Measurements from ENCODE around the gene HMG20A.
"Not testable (repeated sequence)": the region's sequence is repeated elsewhere in the genome, so short reads cannot be mapped to it uniquely, and the experiment has no call there.

Gene HMG20A

DNA sequence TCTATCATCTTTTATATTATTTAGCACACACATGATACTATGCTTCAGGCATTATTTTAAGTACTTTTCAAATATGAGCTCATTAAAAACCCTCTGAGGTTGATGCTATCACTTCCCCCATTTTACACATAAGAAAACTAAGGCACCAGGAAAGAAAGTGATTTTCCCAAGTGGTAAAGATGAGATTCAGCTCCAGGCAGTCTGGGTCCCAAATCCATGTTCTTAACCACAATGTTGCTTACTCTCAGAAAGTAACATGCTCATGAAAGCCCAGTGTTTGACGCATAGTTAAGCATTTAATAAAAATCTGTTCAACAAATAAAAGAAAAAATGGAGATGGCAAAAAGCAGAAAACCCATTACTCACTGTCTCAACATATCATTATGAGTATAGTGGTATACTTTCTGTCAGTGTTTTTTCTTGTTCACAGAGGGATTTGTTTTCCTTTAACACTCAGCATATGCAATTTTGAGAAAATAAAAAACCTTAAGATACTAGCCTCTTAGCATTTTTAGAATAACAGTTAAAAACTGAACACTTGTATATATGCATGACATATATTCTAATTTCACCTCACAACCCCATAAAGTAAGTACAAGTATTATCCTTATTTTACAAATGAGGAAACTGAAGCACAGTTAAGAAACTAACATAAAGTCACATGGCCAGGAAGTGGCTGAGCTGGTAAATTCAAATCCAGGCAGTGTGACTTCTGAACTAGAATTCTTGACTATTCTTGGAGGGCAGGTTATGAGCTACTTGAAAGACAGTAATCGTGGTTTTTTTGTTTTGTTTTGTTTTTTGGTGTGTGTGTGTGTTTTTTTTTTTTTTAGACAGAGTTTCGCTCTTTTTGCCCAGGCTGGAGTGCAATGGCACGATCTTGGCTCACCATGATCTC is 11.2 kb upstream of the HMG20A start:
- Histone ChIP-seq H2AK5ac (ENCODE audit: low read length) (no peak overlapping the region), H3K4me3 (ENCODE audit: low read length) (no peak overlapping the region), H3K27me3 (ENCODE audit: insufficient read depth, low read length, poor library complexity) (no peaks in the 10 kb centered on the region), H3K4me2 (ENCODE audit: low read length) (no peak overlapping the region), H3K27ac (ENCODE audit: low read depth, low read length) (no peak overlapping the region), H4K5ac (ENCODE audit: low read length) (no peak overlapping the region), H3K23ac (ENCODE audit: low read length) (no peak overlapping the region), H3K18ac (ENCODE audit: low read length) (no peak overlapping the region), H3K9ac (ENCODE audit: low read length) (no peak overlapping the region), H3K56ac (ENCODE audit: low read length) (no peak overlapping the region), H3K4ac (ENCODE audit: low read depth, low read length) (no peak overlapping the region), H3K36me3 (ENCODE audit: control insufficient read depth, insufficient read depth, low read length) (no peaks in the 10 kb centered on the region), H4K8ac (ENCODE audit: low read depth, low read length) (no peak overlapping the region), H3K79me1 (ENCODE audit: low read length) (peaks cover 2% of the 10 kb centered on the region), H3K4me1 (ENCODE audit: control insufficient read depth, low read depth, low read length) (no peaks in the 10 kb centered on the region), H2BK5ac (ENCODE audit: low read length) (no peak overlapping the region), H2BK120ac (ENCODE audit: low read depth, low read length) (no peak overlapping the region), H3K79me2 (ENCODE audit: control insufficient read depth, insufficient read depth, low read length) (peaks cover 6% of the 10 kb centered on the region), H2BK15ac (replicated peaks; ENCODE audit: low read depth) (no peak overlapping the region)
- no CpG with 5 or more reads among the region's 4 CpGs for WGBS (ENCODE audit: extremely low coverage, insufficient coverage, low lambda C conversion rate)
- no peak for DNase-seq

- H3K4me2 ChIP-seq (ENCODE audit: low read length); H3K4me1 ChIP-seq (ENCODE audit: control insufficient read depth, low read depth, low read length); H4K8ac ChIP-seq (ENCODE audit: low read depth, low read length); H3K79me1 ChIP-seq (ENCODE audit: low read length); H3K36me3 ChIP-seq (ENCODE audit: control insufficient read depth, insufficient read depth, low read length); H3K27ac ChIP-seq (ENCODE audit: low read depth, low read length); H3K79me2 ChIP-seq (ENCODE audit: control insufficient read depth, insufficient read depth, low read length); H2BK120ac ChIP-seq (ENCODE audit: low read depth, low read length); H3K56ac ChIP-seq (ENCODE audit: low read length); DNase-seq; H3K4me3 ChIP-seq (ENCODE audit: low read length); H3K27me3 ChIP-seq (ENCODE audit: insufficient read depth, low read length, poor library complexity); H2BK5ac ChIP-seq (ENCODE audit: low read length); H2AK5ac ChIP-seq (ENCODE audit: low read length); H3K4ac ChIP-seq (ENCODE audit: low read depth, low read length); H2BK15ac ChIP-seq (replicated peaks; ENCODE audit: low read depth); H4K5ac ChIP-seq (ENCODE audit: low read length); H3K18ac ChIP-seq (ENCODE audit: low read length); H3K23ac ChIP-seq (ENCODE audit: low read length); H3K9ac ChIP-seq (ENCODE audit: low read length): not testable (repeated sequence)
- WGBS (ENCODE audit: extremely low coverage, insufficient coverage, low lambda C conversion rate) = no CpG with 5 or more reads among the region's 7 CpGs
Measured at GRCh38 chr15:77410157-77410500, 10.6 kb upstream of the HMG20A start.

DNA sequence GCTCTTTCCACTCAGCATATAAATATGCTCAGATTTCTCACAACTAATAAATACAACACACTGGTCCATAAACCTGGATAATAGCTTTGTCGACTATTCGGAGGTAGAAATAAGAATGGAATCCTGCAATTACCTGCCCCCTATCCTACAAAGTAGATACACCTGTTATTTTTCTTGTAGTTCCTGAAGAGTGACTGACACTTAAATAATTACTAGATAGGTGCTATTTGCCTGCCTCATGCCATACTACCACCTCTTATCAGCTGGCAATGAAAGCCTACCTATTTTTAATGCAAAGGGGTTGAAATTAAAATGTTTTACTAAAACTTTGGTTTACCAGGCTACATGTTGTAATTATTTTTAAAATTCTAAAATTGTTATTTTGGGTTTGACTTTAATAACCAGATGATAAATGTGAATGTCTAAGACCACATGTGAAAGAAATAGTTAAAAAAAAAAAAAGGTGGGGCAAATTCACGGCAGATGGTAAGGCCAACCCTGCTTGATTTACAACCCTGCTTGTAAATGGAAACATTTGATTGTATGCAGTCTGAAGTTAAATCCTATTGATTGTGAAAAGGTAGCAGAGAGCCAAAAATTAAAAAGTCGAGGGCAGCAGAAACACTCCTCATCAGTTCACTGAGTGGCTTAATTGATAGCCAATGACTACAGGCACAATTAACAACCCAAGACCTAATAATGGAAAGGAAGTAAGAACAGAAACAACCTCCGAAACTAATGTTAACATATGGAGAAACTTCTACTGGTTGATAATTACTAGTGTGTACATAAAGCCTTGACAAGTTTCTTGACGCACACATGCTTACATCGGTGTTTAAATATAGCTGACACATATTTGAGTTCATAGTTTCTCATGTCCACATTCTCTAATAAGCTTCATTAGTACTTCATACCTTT is 9.7 kb upstream of the HMG20A start:
- Histone ChIP-seq H3K36me3 (ENCODE audit: control insufficient read depth, insufficient read depth, low read length) (no peaks in the 10 kb centered on the region), H2BK15ac (replicated peaks; ENCODE audit: low read depth) (no peak overlapping the region), H4K8ac (ENCODE audit: low read depth, low read length) (no peak overlapping the region), H2BK5ac (ENCODE audit: low read length) (no peak overlapping the region), H3K27me3 (ENCODE audit: insufficient read depth, low read length, poor library complexity) (no peaks in the 10 kb centered on the region), H3K4ac (ENCODE audit: low read depth, low read length) (no peak overlapping the region), H3K4me1 (ENCODE audit: control insufficient read depth, low read depth, low read length) (no peaks in the 10 kb centered on the region), H3K27ac (ENCODE audit: low read depth, low read length) (no peak overlapping the region), H3K18ac (ENCODE audit: low read length) (no peak overlapping the region), H3K23ac (ENCODE audit: low read length) (no peak overlapping the region), H3K56ac (ENCODE audit: low read length) (no peak overlapping the region), H3K79me2 (ENCODE audit: control insufficient read depth, insufficient read depth, low read length) (peaks cover 14% of the 10 kb centered on the region), H3K9ac (ENCODE audit: low read length) (no peak overlapping the region), H2BK120ac (ENCODE audit: low read depth, low read length) (no peak overlapping the region), H3K79me1 (ENCODE audit: low read length) (peaks cover 7% of the 10 kb centered on the region), H3K4me3 (ENCODE audit: low read length) (no peak overlapping the region), H4K5ac (ENCODE audit: low read length) (no peak overlapping the region), H2AK5ac (ENCODE audit: low read length) (no peak overlapping the region), H3K4me2 (ENCODE audit: low read length) (no peak overlapping the region)
- WGBS (ENCODE audit: extremely low coverage, insufficient coverage, low lambda C conversion rate) = no CpG with 5 or more reads among the region's 7 CpGs
- DNase-seq = no peak

- Histone ChIP-seq H3K79me1 (ENCODE audit: low read length) (peaks cover 7% of the 10 kb centered on the region), H3K23ac (ENCODE audit: low read length) (no peak overlapping the region)
Measured at GRCh38 chr15:77411619-77411976, 9.1 kb upstream of the HMG20A start.

GRCh38 chr15:77412972-77413698 is 7.6 kb upstream of the HMG20A start:
- H3K79me2 ChIP-seq (ENCODE audit: control insufficient read depth, insufficient read depth, low read length) = peaks cover 17% of the 10 kb centered on the region
- DNase-seq = no peak

More at GRCh38 chr15:77411619-77411976, 9.1 kb upstream of the HMG20A start:
- H3K9ac ChIP-seq (ENCODE audit: low read length) = no peak overlapping the region
- H3K27me3 ChIP-seq (ENCODE audit: insufficient read depth, low read length, poor library complexity) = no peaks in the 10 kb centered on the region
- no peak overlapping the region for H2BK5ac ChIP-seq (ENCODE audit: low read length)
- WGBS (ENCODE audit: extremely low coverage, insufficient coverage, low lambda C conversion rate) = no CpG with 5 or more reads among the region's 3 CpGs
- no peak overlapping the region for H2BK120ac ChIP-seq (ENCODE audit: low read depth, low read length)
- no peaks in the 10 kb centered on the region for H3K4me1 ChIP-seq (ENCODE audit: control insufficient read depth, low read depth, low read length)
- no peaks in the 10 kb centered on the region for H3K36me3 ChIP-seq (ENCODE audit: control insufficient read depth, insufficient read depth, low read length)
- no peak for DNase-seq
- H3K4me3 ChIP-seq (ENCODE audit: low read length) = no peak overlapping the region
- no peak overlapping the region for H4K8ac ChIP-seq (ENCODE audit: low read depth, low read length)
- H3K18ac ChIP-seq (ENCODE audit: low read length) = no peak overlapping the region
- no peak overlapping the region for H2BK15ac ChIP-seq (replicated peaks; ENCODE audit: low read depth)
- no peak overlapping the region for H2AK5ac ChIP-seq (ENCODE audit: low read length)
- H3K56ac ChIP-seq (ENCODE audit: low read length) = no peak overlapping the region
- H3K4me2 ChIP-seq (ENCODE audit: low read length) = no peak overlapping the region
- peaks cover 14% of the 10 kb centered on the region for H3K79me2 ChIP-seq (ENCODE audit: control insufficient read depth, insufficient read depth, low read length)
- H3K4ac ChIP-seq (ENCODE audit: low read depth, low read length) = no peak overlapping the region
- H4K5ac ChIP-seq (ENCODE audit: low read length) = no peak overlapping the region
- H3K27ac ChIP-seq (ENCODE audit: low read depth, low read length) = no peak overlapping the region

More at GRCh38 chr15:77412972-77413698, 7.6 kb upstream of the HMG20A start:
- H3K27ac ChIP-seq (ENCODE audit: low read depth, low read length) = no peak overlapping the region
- H3K79me1 ChIP-seq (ENCODE audit: low read length) = peaks cover 7% of the 10 kb centered on the region
- H2BK5ac ChIP-seq (ENCODE audit: low read length) = no peak overlapping the region
- H3K4me3 ChIP-seq (ENCODE audit: low read length) = no peak overlapping the region
- WGBS (ENCODE audit: extremely low coverage, insufficient coverage, low lambda C conversion rate) = no CpG with 5 or more reads among the region's 2 CpGs
- no peak overlapping the region for H3K4ac ChIP-seq (ENCODE audit: low read depth, low read length)
- no peak overlapping the region for H4K8ac ChIP-seq (ENCODE audit: low read depth, low read length)
- H3K9ac ChIP-seq (ENCODE audit: low read length) = no peak overlapping the region
- H3K4me2 ChIP-seq (ENCODE audit: low read length) = no peak overlapping the region
- H2BK15ac ChIP-seq (replicated peaks; ENCODE audit: low read depth) = no peak overlapping the region
- no peak overlapping the region for H2AK5ac ChIP-seq (ENCODE audit: low read length)
- H3K18ac ChIP-seq (ENCODE audit: low read length) = no peak overlapping the region
- no peak overlapping the region for H4K5ac ChIP-seq (ENCODE audit: low read length)
- no peak overlapping the region for H3K56ac ChIP-seq (ENCODE audit: low read length)
- H3K36me3 ChIP-seq (ENCODE audit: control insufficient read depth, insufficient read depth, low read length) = no peaks in the 10 kb centered on the region
- H3K23ac ChIP-seq (ENCODE audit: low read length) = no peak overlapping the region
- no peak overlapping the region for H2BK120ac ChIP-seq (ENCODE audit: low read depth, low read length)
- H3K4me1 ChIP-seq (ENCODE audit: control insufficient read depth, low read depth, low read length) = no peaks in the 10 kb centered on the region
- no peaks in the 10 kb centered on the region for H3K27me3 ChIP-seq (ENCODE audit: insufficient read depth, low read length, poor library complexity)

Measured in mesendoderm (in vitro differentiated cells).